Transverse colon (tissue), 4 donors: Measurements from ENCODE around the gene TTC32. TPM values are rescaled to one million over a fixed set of nuclear protein-coding genes. Genes with fewer than 3 reads are reported as not detected.

ENCODE experiments used
- DNase-seq: peaks from one replicate; pipeline ENCODE4 v3.0.0-alpha.2; 2019
- H3K27ac ChIP-seq, 4 donors: fragments of 200-600 bp; sonication (generic); 2 replicates each; pipeline ENCODE4 v1.5.1; 2016 to 2018; ENCODE audit warnings: inconsistent platforms in 4 of 4
- H3K27me3 ChIP-seq: fragments of 200-600 bp; sonication (generic); 2 replicates; pipeline ENCODE4 v1.5.1; 2017; ENCODE audit warnings: inconsistent platforms
- H3K36me3 ChIP-seq, 4 donors: fragments of 200-600 bp; sonication (generic); 2 replicates each; pipeline ENCODE4 v1.5.1; 2017 to 2019; ENCODE audit warnings: inconsistent platforms in 4 of 4
- H3K4me1 ChIP-seq, 4 donors: fragments of 200-600 bp; sonication (generic); 2 replicates each; pipeline ENCODE4 v1.5.1; 2017 to 2020; ENCODE audit warnings: inconsistent platforms in 4 of 4
- H3K4me3 ChIP-seq, 4 donors: fragments of 200-600 bp; sonication (generic); 1 replicate in 1 of 4; 2 replicates in 3 of 4; pipeline versions ENCODE4 v1.5.1 to v1.6.1; 2017 to 2019; ENCODE audit warnings: inconsistent platforms in 4 of 4
- H3K9me3 ChIP-seq, 2 donors: fragments of 200-600 bp; sonication (generic); 2 replicates each; pipeline ENCODE4 v1.5.1; 2017 to 2019; ENCODE audit warnings: inconsistent platforms in 2 of 2
- CTCF ChIP-seq, 5 experiments: fragments of 200-600 bp in 3 of 5; fragments of 450-650 bp in 2 of 5; sonication (generic) in 3 of 5; IDR thresholded peaks; 1 replicate in 2 of 5; 2 replicates in 3 of 5; pipeline ENCODE4 v1.5.1; 2016 to 2017; ENCODE audit warnings: antibody characterized with exemption in 5 of 5, inconsistent platforms in 3 of 5, mild to moderate bottlenecking in 2 of 5, moderate library complexity in 1 of 5
- EP300 ChIP-seq: sonication (generic); formaldehyde crosslinking; IDR thresholded peaks from one replicate; pipeline ENCODE4 v1.6.1; 2017; ENCODE audit warnings: antibody characterized with exemption, low read depth
- POLR2A ChIP-seq: fragments of 450-650 bp; IDR thresholded peaks from one replicate; pipeline ENCODE4 v1.6.1; 2016; ENCODE audit warnings: antibody characterized with exemption, mild to moderate bottlenecking, moderate library complexity
- POLR2AphosphoS5 ChIP-seq, 3 donors: sonication (generic); formaldehyde crosslinking; IDR thresholded peaks; one replicate each; pipeline ENCODE4 v1.6.1; 2016; ENCODE audit warnings: antibody characterized with exemption in 3 of 3
- WGBS, 2 donors: methylation state at CpG; one replicate each; pipeline ENCODE4 v1.1.5; 2018; ENCODE audit warnings: low coverage in 1 of 2; 5-methylcytosine and 5-hydroxymethylcytosine counted together
- in situ Hi-C, 4 donors: fragments of 200-750 bp; cut with MboI; loops; one replicate each; pipeline versions ENCODE4 v1.15.0 to v1.15.1; 2017; ENCODE audit warnings: low sequenced_read_pairs in 3 of 4, low pct_ligation_motif_present in 1 of 4, low pct_unique_long_range_greater_than_20kb in 1 of 4
- intact Hi-C: fragments of 100-400 bp; cut with DNase I; formaldehyde crosslinking; loops from one replicate; pipeline ENCODE4 v1.15.1; 2023; ENCODE audit warnings: low total_unique reads
- total RNA-seq, 4 donors: library from RNA; depleted of rRNA; stranded (reverse); fragments of >200 nt; gene quantifications; one replicate each; pipeline ENCODE4 v1.1.0, GENCODE V29; 2016

TTC32 gene
- total RNA-seq, 4 donors from 2014 or later, result 3.0 to 23.3 (median 9.9) TPM

GRCh38 chr2:19868701-19869580 lies 32.8 kb downstream of the TTC32 start:
- Histone ChIP-seq H3K9me3 (no peaks in the 10 kb centered on the region), H3K4me3 (peak overlapping the region; percentile 7 to 59 (median 42)), H3K4me1 (peaks cover 0 to 14% (median 10%) of the 10 kb centered on the region in 4 donors), H3K36me3 (no peaks in the 10 kb centered on the region), H3K27ac (peak overlapping the region in 2 of 4 donors; percentile 2 to 28), H3K27me3 (peaks cover 4% of the 10 kb centered on the region)
- WGBS, 2 donors, result 21% methylated on average over 49 of the region's 52 CpGs; no CpG with 5 or more reads in 1 of the 2 donors
- in situ Hi-C loops, result loop anchor here (10.0 to 25.0 kb wide), 10 partner anchors 494 to 1482 kb away; no protein-coding TSS in a partner anchor
- intact Hi-C loops, result no loop called here
- TF ChIP-seq POLR2AphosphoS5 (IDR thresholded peaks at IDR 0.05), result no peak
- no peak for TF ChIP-seq POLR2A
- no peak for TF ChIP-seq EP300
- no peak for TF ChIP-seq CTCF (IDR thresholded peaks at IDR 0.05)
- DNase-seq, result peak; percentile 71

GRCh38 chr2:19868224-19868623 lies 33.6 kb downstream of the TTC32 start:
- peak overlapping the region in 3 of 4 donors; percentile 41 to 59 (median 44) for H3K4me3 ChIP-seq
- in situ Hi-C loops, result loop anchor here (10.0 to 25.0 kb wide), 10 partner anchors 493 to 1481 kb away; no protein-coding TSS in a partner anchor
- 70 to 81% methylated on average over 6 to 7 of the region's 7 CpGs for WGBS, 2 donors
- no peaks in the 10 kb centered on the region for H3K9me3 ChIP-seq
- H3K4me1 ChIP-seq, result peaks cover 5 to 19% (median 10%) of the 10 kb centered on the region in 4 donors
- no peaks in the 10 kb centered on the region for H3K36me3 ChIP-seq
- DNase-seq, result no peak
- TF ChIP-seq EP300 (no peak), POLR2A (no peak), CTCF (IDR thresholded peaks at IDR 0.05) (no peak), POLR2AphosphoS5 (IDR thresholded peaks at IDR 0.05) (no peak)
- intact Hi-C loops, result no loop called here
- peak overlapping the region in 1 of 4 donors; percentile 2 for H3K27ac ChIP-seq
- peaks cover 4% of the 10 kb centered on the region for H3K27me3 ChIP-seq

- 88% methylated on average over 2 of the region's 2 CpGs; no CpG with 5 or more reads in 1 of the 2 donors for WGBS, 2 donors
- intact Hi-C loops, result no loop called here
- Histone ChIP-seq H3K27ac (no peak overlapping the region), H3K4me3 (no peak overlapping the region), H3K9me3 (no peaks in the 10 kb centered on the region), H3K27me3 (peaks cover 4% of the 10 kb centered on the region), H3K4me1 (peaks cover 5 to 19% (median 10%) of the 10 kb centered on the region in 4 donors), H3K36me3 (no peaks in the 10 kb centered on the region)
- DNase-seq, result no peak
- in situ Hi-C loops, result loop anchor here (10.0 to 25.0 kb wide), 10 partner anchors 492 to 1479 kb away; no protein-coding TSS in a partner anchor
- TF ChIP-seq EP300 (no peak), POLR2A (no peak), CTCF (IDR thresholded peaks at IDR 0.05) (no peak), POLR2AphosphoS5 (IDR thresholded peaks at IDR 0.05) (no peak)
Observed at GRCh38 chr2:19866771-19867170, 35.0 kb downstream of the TTC32 start.

GRCh38 chr2:19865151-19865550 lies 36.6 kb downstream of the TTC32 start:
- TF ChIP-seq EP300, result no peak
- no peak for TF ChIP-seq POLR2AphosphoS5 (IDR thresholded peaks at IDR 0.05)
- no peak for TF ChIP-seq CTCF (IDR thresholded peaks at IDR 0.05)
- no peak for TF ChIP-seq POLR2A
- no peak for DNase-seq
- no peaks in the 10 kb centered on the region for H3K36me3 ChIP-seq
- in situ Hi-C loops, result loop anchor here (10.0 to 25.0 kb wide), 10 partner anchors 490 to 1478 kb away; no protein-coding TSS in a partner anchor
- intact Hi-C loops, result no loop called here
- WGBS, 2 donors, result 85 to 88% methylated on average over 1 to 2 of the region's 2 CpGs
- H3K27ac ChIP-seq, result no peak overlapping the region
- H3K4me1 ChIP-seq, result peaks cover 5 to 19% (median 10%) of the 10 kb centered on the region in 4 donors
- H3K27me3 ChIP-seq, result peaks cover 4% of the 10 kb centered on the region
- H3K4me3 ChIP-seq, result no peak overlapping the region
- H3K9me3 ChIP-seq, result no peaks in the 10 kb centered on the region
